Activated CD8-positive, alpha-beta memory T cell treated with anti-CD3 and anti-CD28 coated beads, Interleukin-2, amount 50 U/mL, for 1 hour (primary cell): ENCODE results near the gene RIPOR1.
"Not testable (repeated sequence)": the region's sequence is repeated elsewhere in the genome, so short reads cannot be mapped to it uniquely, and the experiment has no call there.

Source experiments
- DNase-seq: peaks from one replicate; pipeline ENCODE4 v3.0.0-alpha.2; 2020; ENCODE audit errors: extremely low read depth

RIPOR1 gene

DNA sequence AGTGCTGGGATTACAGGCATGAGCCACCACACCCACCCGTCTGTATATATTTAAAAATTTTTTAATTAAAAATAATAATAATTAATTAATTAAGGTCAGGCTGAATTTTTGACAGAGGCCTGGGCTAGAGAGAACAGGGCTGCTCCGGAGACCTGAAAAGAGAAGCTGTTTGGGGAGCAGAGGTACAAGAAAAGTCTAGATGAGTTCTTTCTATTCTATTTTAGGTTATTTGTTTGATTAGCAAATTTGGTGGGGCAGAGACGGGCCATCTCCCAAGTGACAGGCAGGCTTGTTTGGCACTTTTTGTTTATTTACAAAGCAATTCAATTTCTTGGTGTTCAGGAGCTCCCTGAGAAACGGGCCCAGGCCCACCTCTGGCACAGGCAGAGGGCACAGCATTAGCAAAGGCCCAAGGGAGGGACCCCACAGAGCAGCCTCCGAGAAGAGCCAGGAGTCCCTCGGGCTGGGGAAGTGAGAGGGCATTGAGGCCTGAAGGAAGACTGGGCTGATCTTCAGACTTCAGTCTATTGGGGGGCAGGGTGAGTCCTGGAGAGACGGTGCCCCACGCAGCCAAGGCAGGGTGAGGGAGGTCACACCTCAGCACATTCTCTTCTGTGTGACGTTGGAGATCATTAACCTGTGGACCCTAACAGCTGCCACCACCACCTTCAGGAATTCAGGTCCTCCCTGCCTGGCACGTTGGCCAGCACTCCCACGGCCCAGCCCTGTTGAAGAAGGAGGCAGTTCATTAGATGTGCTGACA is 10.8 kb upstream of the RIPOR1 start:
- DNase-seq, result no peak

DNA sequence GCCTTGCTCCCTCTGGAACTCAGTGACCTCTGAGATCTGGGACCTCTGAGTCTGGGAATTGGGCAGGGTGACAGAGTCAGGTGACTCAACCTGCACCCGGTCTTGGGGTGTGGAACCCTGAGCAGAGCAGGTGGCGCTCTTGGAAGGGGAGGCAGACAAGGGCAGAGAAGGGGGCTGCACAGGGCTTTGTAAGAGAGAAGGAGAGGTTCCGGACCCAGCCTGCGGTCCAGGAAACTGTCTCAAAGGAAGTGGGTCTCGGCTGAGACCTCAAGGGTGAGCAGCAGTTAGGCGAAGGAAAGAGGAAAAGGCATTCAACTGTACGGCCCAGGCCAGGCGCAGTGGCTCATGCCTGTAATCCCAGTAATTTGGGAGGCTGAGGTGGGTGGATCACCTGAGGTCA is 10.0 kb upstream of the RIPOR1 start:
- DNase-seq, result no peak

DNA sequence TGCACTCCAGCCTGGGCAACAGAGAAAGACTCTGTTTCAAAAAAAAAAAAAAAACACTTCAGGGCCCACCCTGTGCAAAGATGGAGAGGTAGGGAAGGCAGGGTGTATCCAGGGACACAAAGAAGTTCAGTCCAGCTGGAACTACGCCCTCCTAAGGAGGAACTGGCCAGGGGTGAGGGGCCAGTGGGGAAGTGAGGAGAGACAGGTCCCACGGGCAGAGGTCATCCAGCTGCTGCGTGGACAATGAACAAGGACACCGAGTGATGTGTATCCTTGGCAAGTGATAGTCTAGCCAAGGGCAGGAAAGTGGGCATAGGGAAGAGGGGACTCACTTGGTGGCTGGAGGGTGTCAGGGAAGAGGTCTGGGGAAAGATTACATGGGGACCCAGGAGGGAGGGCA is 9.4 kb upstream of the RIPOR1 start:
- DNase-seq, result no peak

DNA sequence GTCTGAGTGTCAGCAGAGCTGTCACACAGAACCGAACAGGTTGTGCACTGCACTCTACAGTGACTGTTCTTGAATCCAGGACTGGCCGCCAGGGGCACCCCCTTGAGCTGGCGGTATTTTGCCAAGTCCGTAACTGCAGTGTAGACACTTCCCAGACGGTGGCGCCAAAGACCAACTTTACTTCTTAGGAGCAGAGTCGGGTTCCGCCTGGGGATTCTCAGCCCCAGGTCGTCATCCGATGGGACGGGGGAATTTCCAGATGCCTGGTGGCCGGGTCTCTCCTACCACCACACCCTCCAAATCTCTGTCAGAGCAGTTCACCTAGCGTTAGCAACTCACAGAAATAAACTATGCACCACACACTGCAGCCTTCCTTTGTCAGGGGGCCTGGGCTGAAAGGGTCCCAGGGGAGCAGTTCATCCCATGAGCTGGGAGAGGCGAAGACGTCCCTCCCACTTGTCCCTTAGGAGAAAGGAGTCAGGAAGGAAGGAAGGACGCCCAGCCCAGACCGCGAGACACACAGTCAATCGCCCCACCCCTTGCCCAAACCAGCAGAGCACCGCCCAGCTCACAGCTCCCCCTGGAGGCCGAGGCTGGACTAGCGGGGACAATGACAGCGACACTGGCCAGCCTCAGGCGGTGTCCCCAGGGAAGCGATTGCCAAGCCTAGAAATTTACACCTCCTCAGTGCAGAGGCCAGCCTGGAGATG is 7.4 kb upstream of the RIPOR1 start:
- DNase-seq, result peak; percentile 91

DNA sequence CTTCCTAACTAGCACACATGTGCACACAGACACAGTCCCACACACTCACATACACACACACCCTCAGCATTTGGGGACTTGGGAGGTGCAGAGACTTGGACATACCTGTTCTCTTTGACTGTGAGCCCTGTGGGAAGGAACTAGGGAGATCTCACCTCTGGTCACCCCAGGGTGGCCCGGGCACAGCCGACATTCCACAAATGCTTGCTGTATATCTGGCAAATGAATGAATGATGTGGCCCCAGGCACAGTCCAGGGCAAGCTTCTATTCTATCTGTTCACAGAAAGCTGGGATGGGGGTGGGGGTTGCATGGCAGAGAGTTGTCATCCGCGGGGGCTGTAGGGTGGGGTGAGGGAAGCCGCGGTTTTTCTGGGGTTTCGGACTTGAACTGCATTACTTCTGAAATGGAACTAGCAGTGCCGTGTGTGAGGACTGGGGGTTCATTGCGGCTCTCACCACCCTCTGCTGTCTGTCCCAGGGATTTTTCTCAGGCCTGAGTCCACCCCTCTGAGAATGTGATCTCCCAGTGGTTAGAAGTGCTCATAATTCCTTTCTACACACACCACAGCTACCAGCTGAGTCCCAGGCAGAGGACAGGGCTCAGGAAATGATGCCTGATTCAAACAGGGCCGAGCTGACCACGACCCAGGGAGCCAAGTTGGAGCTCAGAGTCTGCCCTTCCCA is 3.3 kb upstream of the RIPOR1 start:
- no peak for DNase-seq

DNA sequence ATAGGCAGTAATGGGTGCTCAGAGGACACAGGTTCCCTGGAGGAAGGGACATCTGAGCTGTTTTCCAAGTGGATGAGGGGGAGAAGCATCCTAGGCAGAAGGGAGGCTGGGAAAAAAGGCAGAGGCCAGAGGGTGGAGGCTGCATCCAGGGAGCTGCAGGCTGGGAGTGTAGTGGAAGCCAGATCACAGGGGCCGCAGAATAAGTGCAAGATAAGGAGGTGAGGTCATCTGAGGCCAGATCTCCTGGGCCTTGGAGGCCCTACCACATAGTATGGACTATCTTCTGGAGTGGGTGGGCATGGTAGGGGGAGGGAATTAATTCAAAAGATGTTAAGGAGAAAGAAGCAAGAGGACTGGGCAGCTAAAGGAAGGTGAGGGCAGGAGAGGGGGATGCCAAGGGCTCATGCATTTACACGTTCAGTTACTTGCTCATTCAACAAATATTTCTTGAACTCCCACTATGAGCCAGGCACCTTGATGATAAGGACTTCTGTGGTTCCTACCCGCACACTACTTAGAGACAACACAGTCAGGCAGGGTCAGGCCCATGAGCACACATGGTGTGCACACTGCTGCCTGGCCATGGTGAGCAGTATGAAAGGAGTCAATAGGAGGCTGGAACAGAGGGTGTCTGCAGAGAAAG is 2.4 kb upstream of the RIPOR1 start:
- no peak for DNase-seq

DNA sequence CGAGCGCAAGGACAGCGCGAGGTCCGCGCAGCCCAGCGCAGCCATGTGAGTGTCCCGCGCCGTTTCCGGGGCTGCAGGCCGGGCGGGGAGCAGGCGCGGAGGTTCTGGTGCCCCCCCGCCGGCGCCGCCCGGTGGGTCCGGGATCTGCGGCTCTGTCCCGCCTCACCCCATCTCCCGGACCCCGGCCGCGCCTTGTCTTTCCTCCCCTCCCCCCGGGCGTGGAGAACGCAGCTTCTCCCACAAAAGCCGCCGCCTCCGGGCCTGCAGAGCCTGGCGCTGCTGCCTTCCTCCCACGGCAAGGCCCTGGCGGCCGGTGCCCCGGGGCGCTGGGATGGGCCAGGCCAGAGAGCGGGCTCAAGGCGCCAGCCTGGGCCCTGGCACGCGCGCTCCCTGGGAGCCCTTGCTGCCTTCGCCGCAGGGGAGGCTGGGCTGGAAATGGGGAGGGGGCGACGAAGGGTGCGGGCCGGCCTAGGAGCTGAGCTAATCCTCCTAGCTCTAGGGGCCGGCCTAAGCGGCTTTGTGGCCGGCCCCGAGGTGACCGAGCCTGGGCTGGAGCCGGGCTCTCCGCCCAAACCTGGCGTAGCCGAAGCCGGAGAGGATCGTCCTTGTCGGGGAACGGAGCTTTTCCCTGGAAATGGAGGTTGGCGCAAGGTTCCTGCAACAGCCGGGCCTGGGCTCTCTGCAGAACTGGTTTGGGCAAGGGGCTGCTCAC is 397 bp downstream of the RIPOR1 start:
- no peak for DNase-seq

DNA sequence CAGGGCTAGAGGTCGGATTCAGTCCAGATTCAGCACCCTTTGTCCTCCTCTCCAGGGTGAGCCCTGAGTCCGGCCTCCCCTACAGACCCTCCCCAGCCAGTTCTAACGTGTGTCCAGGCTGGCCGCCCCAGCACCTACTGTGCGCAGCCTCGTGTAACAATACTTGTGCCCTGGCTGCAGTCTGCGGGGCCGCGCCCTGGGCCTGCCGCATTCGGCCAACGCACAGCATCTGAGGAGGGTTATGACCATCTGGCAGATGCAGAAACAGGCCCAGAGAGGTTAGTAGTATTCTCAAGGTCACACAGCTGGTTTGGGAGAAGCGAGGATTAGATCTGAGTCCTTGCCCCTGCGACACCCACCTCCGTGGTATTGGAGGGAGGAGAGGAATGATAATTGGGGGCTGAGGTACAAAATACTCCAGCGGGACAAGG is 968 bp downstream of the RIPOR1 start:
- no peak for DNase-seq

DNA sequence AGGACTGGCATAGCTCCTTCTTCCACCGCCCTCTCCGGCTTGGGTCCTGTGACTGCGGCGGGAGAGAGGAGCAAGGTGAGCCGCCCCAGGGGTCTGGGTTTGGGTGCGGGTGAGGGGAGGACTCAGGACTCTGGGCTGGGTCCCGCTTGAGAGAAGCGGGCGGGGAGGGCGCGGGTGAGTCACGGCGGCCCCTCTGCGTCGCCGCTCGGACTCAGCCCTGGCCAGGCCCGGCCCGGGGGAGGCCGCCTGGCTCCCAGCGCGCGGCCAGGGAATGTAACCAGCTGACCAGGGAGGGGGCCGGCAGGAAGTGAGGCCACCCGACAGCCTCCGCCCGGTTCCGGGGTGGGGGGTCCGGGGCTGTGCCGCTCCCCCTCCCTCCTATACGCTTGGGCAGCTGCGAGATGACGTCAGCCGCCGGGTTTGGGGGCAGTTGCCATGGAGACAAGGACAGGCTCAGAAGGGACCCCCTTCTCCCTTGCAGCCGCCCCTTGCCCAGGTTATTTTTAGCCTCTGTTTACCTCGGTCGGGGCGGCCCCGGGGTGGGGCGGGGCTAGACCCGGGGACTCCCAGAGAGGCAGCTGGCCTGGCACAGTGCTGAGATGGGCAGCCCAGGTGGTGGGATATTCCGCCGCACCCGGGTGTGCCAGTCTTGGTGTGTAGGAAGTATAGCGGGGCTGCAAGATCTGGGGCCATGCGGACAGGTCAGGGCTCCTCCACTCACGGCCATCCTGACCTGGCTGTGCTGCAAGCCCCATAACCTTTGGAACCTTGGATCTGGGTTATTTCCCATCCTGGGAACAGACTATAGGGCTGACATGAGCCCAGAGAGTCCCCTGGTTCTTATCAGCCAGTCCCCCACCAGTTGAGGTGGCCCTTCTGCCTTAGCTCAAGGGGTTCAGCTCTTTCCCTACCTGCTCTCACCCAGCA is 1.6 kb downstream of the RIPOR1 start:
- no peak for DNase-seq

DNA sequence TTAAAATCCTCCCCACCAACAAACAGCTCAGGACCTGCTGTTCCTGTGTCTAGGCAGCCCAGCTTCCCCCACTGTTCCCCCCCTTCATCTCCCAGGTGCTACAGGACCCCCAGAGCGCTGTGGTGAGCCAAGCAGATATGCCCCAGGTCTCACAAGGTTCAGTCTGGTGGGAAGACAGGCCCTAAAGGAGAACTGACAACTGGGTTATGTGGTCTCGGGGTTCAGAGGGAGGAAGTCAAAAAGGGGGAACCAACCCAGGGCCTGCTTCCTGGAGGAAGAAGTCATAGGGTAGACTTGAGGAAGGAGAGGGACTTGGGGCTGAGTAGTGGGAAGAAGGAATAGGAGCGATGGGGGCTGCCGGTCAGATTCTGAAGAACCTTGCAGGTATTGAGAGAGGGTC is 2.6 kb downstream of the RIPOR1 start:
- no peak for DNase-seq

DNA sequence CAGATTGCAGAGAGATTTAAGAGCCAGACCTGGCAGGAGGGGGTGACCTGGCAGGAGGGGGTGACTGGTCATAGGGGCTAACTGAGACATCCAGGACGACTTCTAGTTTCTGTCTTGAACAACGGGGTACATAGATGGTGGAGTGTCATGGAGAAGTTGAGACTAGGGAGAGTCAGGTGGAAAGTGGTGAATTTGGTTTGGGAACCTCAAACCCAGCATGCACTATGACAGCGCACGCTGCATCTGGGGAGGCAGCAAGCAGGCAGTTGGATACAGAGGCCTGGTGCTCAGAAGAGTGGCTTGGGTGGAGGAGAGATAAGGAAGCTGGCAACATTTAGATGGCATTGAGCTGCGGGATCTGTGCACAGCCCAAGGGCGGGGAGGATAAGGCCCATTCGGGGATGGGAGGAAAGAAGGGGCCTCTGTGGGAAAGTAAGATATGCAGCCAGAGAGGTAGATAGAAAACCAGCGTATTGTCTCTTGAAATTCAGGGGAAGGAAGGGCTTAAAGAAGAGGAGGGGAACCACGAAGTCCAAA is 4.5 kb downstream of the RIPOR1 start:
- no peak for DNase-seq

DNA sequence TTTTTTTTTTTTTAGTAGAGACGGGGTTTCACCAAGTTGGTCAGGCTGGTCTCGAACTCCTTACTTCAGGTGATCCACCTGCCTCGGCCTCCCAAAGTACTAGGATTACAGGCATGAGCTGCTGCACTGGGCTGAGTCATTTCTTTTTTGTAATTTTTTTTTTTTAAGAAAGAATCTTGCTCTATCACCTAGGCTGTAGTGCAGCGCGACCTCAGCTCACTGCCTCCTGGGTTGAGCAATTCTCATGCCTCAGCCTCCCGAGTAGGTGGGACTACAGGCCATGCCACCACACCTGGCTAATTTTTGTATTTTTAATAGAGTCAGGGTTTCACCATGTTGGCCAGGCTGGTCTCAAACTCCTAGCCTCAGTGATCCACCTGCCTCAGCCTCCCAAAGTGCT is 5.4 kb downstream of the RIPOR1 start:
- DNase-seq, result not testable (repeated sequence)

DNA sequence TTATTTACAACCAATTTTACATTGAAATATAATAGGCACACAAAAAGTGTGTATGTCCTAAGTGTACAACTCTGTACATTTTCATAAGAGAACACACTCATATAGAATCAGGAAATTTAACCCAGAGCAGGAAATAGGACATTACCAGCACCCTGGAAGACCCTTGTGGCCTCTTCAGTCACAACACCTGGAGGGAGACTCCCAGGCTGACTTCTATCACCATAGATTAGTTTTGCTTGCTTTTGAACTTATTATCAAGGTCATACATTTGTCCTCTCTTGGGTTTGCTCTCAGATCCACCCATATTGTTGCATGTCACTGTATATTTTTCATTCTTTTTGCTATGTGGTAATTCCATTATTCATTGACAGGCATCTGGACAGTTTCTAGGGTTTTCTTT is 5.8 kb downstream of the RIPOR1 start:
- no peak for DNase-seq

DNA sequence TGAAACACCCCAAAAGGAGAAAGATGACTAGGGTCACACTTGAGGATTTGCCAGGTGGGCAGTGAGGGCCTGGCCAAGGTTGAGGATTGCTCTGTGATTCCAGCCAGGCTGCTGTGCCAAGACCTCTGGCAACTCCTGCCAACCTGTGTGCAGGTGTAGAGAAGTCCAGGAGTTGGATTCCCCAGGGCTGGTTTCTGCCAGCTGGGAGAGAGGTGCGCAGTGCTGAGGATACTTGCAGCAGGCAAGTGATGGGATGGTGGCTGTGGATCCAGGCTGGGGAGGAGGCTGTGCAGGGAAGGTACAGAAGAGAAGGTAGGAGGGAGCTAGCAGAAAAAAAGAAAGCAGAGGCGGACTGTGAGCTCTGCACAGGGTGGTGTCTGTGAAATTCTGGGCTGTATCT is 6.6 kb downstream of the RIPOR1 start:
- DNase-seq, result no peak

DNA sequence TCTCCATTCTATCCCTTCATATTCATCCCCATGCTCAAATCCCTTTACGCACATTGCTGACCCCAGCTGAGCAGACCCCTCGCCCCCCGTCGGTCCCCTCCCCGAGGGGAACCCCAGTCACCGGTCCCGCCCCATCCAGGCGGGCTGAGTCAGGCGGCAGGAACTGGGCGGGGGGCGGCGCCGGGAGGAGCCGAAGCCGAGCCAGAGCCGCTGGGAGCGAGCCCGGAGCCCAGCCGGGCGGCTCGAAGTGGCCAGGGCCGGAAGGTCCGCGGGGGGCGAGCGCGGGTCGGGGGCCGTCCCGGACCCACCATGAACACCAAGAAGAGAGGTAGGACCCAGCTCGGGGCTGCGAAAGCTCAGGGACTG is 8.6 kb downstream of the RIPOR1 start:
- no peak for DNase-seq

DNA sequence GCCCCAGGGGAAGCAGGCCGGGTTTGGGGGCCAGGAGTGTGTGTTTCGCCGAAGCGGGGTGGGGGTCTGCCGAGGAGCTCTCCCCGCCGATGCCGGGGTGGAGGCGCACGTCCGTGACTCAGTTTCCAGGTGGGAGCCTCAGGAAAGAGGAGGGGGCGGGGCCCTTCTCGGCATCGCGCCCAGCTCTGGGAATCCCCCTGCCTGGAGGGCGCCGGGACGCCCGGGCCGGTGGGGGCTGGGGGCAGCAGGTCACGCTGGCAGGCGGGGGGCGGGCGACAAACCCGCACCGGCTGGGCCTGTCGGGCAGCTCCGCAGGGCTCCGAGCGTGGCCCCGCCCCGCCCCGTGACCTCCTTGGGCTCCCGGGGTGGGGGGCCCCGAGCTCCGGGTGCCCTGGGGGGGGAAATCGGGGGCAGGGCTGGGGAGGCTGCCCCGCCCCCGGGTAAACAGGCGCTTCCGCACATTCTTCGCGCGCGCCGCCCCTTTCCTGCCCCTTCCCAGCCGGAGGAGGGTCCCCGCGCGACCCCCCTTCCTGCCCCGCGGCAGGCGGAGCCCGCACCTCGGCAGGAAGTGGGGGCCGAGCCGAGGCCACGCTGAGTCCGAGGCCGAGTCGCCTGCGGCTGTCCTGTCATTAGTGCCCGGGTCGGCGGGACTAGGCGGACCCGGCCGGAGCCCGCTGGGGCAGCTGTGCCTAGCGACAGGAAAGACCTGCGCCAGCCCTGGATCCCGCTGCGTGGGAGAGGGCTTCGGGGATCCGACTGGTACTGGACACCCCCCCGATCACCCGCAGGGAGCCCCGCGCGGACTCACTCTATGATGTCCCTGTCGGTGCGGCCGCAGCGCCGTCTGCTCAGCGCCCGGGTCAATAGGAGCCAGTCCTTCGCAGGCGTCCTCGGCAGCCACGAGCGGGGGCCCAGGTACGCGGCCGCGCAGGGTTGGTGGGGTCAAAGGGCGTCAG is 9.3 kb downstream of the RIPOR1 start:
- DNase-seq, result no peak

DNA sequence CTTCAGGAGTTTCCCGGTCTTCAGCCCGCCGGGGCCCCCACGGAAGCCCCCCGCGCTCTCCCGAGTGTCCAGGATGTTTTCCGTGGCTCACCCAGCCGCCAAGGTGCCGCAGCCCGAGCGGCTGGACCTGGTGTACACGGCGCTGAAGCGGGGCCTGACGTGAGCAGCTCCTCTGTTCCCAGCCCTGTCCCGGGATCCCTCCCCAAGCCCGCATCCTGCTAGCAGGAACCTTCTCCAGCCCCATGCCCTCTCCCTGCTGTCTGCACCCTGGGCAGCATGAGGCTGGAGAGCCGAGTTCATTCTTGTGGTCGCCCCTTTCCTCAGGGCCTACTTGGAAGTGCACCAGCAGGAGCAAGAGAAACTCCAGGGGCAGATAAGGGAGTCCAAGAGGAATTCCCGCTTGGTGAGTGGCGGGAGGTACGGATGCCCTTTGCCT is 10.1 kb downstream of the RIPOR1 start:
- DNase-seq, result no peak

DNA sequence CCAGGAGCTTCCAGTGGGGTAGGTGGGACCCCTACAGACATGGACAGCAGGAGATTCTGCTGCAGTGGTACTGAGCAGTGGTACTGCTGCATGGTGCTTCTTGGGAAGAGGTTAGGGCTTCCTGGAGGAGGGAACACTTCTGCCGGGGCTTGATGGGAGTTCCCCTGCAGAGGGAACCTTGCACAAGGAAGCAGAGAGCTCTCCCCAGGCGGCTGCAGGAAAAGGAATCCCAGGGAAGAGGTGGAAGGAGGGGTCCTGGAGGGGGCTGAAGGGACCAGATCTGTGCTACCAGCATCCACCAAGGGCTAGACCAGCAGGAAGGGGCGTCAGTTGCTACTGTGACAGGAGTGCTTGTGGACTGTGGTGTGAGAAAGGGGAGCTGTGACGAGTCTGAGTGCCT is 10.6 kb downstream of the RIPOR1 start:
- DNase-seq, result no peak
